NCI-H146 (cell line): Measurements from ENCODE around the gene VWA8.
"Not testable (repeated sequence)": the region's sequence is repeated elsewhere in the genome, so short reads cannot be mapped to it uniquely, and the experiment has no call there.

ENCODE experiments used
- DNase-seq: peaks from one replicate; lab custom pipeline; 2025; lab: John Stamatoyannopoulos, UW

The VWA8 gene

DNA sequence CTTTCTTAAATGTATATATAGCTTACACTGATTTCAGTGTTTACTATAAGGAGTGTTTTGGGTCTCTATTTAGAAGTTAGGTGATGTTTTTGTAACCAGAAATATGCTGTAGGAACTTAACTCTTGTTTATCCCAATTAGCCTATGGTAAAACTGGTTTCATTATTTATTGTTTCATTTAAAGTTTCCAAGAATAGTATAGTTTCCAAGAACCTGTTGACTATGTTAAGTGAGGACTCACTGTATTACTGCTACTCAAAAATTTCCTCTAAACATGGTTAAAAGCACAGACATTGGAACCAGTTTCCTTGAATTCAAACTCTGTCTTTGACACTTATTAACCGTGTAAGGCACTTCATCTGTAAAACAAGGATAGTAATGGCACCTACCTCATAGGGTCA lies 316.2 kb downstream of the VWA8 start:
- no peak for DNase-seq

DNA sequence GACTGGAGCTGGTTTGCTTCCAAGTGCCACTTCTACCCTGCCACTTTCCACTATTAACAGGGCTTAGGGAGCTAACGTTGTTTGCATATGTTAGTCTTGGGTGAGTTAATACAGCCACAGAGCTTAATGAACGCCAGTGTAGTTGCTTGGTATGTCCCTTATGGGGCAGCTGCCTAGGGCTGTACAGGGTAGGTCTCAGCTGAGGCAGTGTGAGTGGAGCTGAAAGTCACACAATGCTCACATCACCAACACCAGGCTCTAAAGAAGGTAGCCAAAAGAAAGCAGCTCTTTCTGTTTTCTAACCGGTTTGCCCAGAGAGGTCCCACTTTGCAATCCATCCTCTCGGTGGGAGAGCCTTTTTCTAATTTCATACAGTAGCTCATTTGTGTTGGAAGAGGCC lies 317.4 kb downstream of the VWA8 start:
- no peak for DNase-seq

DNA sequence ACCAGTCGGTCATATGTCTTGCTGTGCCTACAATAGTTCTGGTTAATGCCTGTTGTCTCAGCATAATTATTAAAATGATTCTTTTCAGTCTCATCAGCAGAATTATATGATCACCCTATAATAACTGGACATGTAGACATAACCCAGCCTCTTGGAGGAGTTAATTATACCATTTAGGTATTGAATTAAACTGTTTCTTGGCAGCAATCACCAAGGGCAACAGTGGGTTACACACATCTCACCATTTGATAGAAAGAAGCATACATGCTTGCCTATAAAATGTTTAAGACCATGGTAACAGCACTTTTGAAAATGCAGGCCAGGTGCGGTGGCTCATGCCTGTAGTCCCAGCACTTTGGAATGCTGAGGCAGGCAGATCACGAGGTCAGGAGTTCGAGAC lies 318.9 kb downstream of the VWA8 start:
- peak; percentile 61 for DNase-seq

DNA sequence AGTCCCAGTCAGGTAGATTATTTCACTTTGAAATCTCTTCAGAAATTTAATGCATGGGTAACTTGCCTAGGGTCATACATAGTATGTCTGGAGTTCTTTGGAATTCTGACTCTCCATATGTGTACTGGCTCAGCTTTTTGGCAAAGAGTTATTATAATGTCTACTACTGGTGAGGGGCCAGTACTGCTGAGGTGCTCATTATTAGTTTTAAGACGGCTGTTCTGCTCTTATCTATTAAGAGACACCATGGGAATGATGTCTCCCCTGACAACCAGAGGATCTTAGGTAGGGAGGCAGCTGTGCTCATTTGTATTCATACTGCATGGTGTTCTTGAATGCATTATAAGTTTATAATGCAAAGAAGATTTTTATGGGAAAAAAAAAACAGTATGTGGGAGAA lies 319.5 kb downstream of the VWA8 start:
- peak; percentile 13 for DNase-seq

DNA sequence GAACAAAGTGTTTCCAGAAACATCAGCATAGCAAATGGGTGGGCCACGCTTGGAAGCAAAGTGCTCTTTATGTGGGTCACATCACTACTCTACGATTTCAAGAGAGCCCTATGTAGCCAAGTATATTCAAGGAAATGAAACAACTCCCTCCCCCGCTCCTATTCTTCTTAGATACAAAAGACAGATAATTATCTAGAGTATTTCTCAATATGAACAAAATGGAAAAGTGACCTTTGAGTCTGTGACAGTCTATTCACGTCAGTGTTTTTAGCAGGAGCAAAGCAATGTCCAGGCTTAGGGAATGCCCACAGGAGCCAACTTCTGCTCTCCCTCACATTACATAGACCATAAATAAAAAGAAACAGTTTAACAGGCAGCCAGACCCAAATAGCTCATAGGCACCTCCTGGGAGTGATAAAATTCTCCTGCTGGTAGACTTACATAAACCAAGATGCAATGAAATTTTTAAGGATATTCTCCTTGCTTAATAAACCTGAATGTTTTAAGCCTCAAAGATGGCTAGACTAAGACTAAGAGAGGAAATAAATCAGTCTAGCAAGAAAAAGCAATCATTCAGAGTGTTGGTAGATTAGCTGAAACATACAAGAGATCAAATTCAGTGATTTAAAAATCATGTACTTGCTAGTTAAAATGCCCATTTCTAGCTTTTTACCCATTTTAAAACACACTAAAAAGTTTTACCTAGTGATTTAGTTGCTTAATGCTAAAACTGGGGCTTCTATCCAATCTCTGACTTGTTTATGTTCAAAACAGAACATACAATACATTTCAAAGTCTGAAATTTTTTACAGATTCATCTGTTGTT lies 320.7 kb downstream of the VWA8 start:
- DNase-seq, result peak; percentile 32

DNA sequence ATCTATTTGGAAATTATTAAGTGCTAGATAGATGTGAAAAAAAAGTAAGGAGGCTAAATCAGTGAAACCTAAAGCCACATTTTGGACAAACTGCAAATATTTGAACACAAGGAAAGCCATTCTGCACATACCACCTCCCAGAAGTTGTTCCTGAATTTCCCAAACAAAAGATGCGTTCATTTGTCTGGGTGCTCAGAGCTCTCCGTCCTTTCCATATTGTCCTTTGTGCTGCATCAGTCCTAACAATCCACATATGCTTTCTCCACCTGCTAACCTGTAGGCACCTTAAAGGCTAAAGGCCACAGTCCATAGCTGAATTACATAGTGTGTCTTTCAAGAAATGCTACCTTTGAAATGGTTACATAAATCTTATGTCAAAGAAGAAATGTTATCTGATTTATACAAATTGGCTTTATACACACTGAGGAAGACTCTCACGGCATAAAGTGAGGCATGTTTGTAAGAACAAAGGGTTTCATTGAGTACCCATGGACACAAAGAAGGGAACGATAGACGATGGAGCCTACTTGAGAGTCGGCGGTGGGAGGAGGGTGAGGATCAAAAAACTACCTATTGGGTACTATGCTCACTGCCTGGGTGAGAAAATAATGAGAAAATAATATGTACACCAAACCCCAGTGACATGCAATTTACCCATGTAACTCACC lies 321.5 kb downstream of the VWA8 start:
- DNase-seq, result no peak

DNA sequence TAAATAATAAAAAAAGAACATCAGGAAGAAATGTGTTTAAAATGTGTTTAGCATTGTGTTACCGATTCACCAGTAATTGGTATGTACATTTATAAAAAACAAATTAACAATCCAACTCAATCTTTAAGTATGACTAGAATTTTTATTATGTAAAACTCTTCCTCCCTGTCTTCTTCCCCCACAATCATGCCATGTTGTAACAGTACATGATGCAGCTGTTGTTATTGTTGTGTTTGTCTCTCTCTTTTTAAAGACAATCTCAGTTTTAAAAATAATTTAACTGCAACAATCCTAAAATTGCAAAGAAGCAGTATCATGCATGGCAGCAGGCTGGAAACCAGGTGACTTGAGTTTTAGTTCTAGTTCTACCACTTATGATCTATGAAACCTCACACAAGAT lies 323.3 kb downstream of the VWA8 start:
- no peak for DNase-seq

DNA sequence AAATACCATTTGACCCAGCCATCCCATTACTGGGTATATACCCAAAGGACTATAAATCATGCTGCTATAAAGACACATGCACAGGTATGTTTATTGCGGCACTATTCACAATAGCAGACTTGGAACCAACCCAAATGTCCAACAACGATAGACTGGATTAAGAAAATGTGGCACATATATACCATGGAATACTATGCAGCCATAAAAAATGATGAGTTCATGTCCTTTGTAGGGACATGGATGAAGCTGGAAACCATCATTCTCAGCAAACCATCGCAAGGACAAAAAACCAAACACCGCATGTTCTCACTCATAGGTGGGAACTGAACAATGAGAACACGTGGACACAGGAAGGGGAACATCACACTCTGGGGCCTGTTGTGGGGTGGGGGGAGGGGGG lies 323.9 kb downstream of the VWA8 start:
- DNase-seq, result not testable (repeated sequence)

DNA sequence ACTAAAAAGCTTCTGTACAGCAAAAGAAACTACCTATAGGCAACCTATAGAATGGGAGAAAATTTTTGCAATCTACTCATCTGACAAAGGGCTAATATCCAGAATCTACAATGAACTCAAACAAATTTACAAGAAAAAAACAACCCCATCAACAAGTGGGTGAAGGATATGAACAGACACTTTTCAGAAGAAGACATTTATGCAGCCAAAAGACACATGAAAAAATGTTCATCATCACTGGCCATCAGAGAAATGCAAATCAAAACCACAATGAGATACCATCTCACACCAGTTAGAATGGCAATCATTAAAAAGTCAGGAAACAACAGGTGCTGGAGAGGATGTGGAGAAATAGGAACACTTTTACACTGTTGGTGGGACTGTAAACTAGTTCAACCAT lies 324.3 kb downstream of the VWA8 start:
- DNase-seq, result not testable (repeated sequence)

DNA sequence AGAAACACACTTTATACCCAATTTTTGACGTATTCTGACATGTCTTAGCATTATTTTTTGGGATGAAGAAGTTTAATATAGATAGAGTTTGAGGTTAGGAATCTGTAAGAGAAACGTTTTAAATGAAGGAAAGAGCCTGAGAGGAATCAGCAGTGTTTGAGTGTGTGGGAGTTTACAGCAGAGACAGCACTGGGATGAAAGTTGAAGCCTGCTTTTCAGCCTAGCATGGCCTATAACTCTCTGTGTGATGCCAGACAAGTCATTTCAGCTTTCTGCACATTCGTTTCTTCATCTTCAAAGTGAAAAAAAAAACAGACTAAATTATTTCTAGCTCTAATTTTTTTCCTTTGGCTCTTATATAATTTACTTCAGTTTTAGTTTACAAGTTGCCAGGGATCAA lies 326.5 kb downstream of the VWA8 start:
- DNase-seq, result no peak

DNA sequence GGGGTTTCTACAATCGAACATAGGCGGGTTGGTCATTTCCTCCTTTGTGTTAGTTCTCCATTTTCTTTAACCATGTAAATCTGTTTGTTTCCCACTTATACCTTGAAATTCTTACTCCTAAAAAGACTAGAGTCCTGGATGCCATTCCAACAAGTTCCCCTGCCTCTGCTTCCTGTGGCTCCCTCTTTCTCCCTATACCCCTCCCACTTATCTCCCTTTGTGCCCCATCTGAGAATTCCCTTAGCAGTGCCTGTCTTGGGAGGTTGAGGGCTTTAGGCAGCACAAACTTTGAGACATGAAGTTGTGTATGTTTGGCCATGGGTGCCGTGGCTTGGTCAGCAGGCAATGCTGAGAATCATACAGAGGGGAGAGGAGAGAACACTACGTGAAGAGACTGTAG lies 327.1 kb downstream of the VWA8 start:
- DNase-seq, result no peak

DNA sequence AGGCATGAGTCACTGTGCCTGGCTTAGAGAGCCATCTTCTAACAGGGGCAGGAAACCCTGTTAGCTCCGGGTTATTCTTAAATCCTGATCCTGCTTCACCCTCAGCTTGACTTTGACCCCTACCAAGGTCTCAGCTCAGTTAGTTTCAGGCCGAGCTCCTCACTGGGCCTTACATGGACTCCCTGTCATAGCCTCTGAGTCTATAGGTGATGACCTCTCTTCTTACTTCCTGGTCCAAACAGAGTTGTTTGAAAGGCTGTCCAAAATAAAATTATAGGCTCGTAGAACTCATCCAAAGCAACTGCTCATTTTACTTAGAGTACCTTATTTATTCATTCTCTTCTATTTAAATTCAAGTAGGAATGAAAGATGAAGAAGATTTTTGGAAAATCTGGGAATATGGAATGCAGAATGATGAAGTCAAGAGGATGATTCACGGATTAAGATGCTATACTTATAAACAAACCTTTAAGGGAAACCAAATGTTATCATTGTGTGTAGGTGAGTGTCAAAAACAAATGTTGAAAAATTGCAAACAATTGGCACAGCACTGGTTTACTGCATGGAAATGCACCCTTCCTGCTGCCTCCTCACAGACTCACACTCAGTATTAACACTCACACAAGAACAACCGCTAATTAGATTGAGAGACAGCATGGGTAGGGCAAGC lies 329.5 kb downstream of the VWA8 start:
- DNase-seq, result no peak

DNA sequence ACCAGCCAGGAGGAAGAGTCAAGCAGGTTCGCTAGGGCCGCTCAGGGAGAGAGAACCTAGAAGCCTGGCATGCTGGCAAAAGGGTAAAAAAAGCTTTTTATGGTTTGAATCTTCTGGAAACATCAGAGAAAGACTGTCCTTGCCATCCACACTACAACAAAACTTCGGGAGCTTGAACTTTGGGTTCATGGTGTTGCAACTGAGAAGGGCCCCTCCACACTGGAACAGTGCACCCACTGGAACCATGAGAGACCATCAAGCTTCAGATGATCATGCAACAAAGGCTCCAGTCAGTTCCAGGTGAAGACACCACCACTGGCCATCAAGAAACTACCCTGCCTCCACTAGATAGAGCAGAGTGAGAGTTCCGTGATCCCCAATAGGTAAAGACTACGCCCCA lies 333.5 kb downstream of the VWA8 start:
- DNase-seq, result no peak

DNA sequence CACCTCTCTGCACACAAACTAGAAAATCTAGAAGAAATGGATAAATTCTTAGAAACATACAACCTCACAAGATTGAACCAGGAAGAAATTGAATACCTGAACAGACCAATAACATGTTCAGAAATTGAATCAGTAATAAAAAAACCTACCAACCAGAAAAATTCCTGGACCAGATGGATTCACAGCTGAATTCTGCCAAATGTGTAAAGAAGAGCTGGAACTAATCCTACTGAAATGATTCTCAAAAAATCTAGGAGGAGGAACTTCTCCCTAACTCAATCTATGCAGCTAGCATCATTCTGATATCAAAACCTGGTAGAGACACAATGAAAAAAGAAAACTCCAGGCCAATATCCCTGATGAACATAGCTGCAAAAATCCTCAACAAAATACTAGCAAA lies 336.9 kb downstream of the VWA8 start:
- no peak for DNase-seq

DNA sequence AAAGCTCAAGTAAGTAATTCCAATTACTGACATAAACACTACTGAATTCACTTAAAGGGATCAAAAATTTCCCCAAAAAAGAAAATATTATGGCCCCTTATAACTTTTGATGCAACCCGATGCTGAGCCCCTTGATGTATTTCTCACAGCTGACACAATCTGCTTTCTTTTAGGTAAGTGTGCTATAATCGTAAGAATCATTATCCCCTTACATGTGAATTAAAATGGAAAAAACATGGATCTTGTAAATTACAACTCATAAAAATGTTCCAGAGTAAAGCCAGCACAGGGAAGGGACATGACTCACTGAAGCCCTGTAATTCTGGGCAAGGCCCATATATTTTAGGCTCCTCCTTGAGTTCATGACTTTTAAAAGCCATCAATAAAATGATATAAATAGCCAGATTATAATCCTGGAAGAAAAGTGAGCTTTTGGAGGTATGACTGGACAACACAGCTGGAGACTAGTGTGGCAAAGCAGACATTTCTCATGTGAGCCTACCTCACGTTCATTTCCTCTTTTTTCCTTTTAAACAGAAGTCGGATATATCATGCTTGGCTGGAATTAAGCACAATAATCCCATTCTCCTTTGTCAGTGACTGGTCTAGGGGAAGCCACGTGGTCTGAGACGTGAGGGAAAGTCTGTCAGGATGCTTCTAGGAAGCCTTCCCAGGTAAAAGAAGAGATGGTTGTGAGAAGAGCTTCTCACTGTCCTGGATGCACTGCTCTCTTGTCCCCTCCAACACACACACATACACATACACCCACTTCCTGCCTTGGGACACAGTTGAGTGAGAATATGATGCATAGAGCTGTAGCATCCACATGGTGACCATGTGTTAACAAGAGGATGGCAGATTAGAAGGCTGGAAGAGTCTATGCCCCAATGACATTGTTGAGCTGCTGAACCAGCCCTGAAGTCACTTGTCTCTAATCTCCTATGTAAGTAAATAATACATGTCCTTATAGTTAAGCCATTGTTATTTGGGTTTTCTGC lies 338.2 kb downstream of the VWA8 start:
- DNase-seq, result no peak

DNA sequence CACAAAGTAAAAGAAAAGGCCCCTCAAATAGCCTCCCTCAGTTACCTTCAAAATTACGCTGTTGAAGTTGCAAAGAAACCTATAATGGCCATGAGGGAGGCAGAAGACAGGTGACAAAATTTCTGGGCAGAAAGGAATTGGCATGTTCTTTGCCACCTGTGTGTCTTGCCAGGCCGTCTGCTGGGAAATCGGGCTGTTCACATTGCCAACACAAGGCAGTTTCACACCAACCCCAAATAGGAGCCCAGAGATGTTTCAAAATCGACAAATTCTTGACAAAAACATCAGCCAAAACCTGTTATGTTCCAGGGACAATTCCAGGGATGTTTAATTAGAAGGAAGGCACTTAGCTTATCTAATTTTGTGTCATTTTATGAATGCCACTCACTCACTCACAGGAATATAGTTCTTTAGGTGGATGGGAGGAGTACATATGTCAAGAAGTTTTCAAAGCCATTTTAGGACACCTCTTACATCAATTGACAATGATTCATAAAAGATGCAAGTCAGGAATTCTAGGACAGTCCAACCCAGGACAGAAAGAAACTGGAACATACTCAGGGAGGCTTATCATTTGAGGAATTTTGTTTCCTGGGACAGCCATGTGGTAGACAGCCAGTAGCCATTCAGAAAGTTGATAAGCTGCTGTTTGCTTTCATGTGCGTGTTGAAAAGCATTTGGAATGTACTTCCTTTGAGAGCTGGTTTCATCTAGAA lies 339.0 kb downstream of the VWA8 start:
- DNase-seq, result no peak

DNA sequence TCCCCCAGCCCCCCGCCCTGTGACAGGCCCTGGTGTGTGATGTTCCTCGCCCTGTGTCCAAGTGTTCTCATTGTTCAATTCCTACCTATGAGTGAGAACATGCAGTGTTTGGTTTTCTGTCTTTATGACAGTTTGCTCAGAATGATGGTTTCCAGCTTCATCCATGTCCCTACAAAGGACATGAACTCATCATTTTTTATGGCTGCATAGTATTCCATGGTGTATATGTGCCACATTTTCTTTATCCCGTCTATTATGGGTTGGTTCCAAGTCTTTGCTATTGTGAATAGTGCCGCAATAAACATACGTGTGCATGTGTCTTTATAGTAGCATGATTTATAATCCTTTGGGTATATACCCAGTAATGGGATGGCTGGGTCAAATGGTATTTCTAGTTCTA lies 343.3 kb downstream of the VWA8 start:
- not testable (repeated sequence) for DNase-seq

DNA sequence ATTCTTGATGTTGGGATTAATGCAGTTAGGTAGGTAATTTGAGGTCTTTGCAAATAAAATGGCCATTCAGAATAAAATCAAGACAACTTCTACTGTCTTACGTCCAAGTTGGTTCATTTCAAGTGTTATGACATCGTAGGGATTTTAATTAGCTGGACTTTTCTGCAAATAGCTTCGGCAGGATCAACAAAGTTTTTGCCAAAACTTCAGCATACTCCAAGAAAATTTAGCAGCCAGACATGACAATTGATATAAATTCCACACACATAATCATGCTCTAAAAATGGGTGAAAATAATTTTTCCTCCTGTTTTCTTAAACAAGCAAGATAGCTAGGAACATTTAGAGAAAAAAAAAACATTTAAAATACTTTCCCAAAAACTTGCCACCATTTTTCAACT lies 344.8 kb downstream of the VWA8 start:
- DNase-seq, result no peak

DNA sequence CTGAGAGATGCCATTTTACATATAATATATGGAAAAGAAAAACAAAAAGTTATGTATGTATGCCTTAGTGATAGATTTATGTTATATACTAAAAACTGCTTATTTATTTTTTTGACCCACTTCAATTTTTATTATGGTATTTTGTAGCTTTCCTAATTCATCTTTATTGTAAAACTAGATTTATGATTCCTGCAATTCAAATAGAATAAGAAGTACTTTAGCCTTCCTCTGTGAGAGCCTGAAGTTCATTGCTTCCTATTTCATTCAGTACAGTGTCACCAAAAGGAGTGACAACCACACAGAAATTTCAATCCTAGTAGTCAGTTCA lies 345.4 kb downstream of the VWA8 start:
- no peak for DNase-seq

DNA sequence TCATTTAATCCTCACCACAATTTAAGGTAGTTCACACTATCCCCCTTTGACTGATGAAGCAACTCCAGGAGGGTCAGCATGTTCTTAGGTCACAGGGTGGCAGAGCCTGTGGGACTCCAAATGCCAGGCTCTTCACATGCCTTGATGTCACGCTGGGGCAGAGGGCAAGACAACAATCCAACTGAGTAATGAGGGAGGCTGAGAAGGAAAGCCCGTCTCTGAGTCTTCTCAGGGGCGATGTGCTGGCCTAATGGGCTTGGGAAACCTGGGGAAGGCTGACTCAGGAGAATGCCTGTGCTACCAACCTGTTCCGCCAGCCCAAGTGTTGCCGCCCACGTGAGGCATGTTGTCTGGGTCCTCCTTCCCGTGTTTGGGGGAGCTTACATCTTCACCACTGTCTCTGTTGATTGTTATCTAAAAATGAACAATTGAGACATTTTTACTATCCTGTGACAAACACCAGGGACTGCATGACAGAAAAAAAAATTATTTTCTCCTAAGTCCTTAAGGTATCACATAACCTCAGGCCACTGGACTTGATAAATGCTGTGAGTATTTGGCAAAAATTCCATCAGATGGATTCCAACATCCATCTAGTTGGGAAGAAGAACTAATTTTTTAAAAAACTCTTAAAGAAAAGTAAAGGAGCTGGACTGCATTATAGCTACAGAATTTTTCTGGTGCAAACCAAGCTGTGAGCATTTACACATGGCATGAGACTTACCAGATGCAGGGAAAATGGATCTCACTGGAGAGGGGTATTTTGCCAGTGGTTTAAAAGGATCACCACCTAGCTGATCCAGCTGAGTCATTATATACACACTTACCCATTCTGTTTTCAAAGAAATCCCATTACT lies 346.0 kb downstream of the VWA8 start:
- DNase-seq, result no peak
